Sigmoid colon (tissue), 7 donors: ENCODE results near the gene APOO. TPM values are rescaled to one million over a fixed set of nuclear protein-coding genes. Genes with fewer than 3 reads are reported as not detected.
A peak's percentile ranks its signal among the peaks of the same experiment; 100 is the strongest.

ENCODE experiments used
- DNase-seq: peaks from one replicate; pipeline ENCODE4 v3.0.0-alpha.2; 2019
- H3K27ac ChIP-seq, 4 donors: fragments of 200-600 bp; sonication (generic); one replicate each; pipeline ENCODE4 v1.5.1; 2016 to 2019; ENCODE audit warnings: mild to moderate bottlenecking in 1 of 4
- H3K27me3 ChIP-seq, 3 donors: fragments of 200-600 bp; sonication (generic); one replicate each; pipeline ENCODE4 v1.5.1; 2019; ENCODE audit warnings: mild to moderate bottlenecking in 1 of 3
- H3K36me3 ChIP-seq, 4 donors: fragments of 200-600 bp; sonication (generic); one replicate each; pipeline ENCODE4 v1.5.1; 2016 to 2019
- H3K4me1 ChIP-seq, 4 donors: fragments of 200-600 bp; sonication (generic); one replicate each; pipeline ENCODE4 v1.5.1; 2017 to 2019
- H3K4me3 ChIP-seq, 4 donors: fragments of 200-600 bp; sonication (generic); one replicate each; pipeline ENCODE4 v1.5.1; 2017 to 2019; ENCODE audit warnings: mild to moderate bottlenecking in 2 of 4, moderate library complexity in 1 of 4
- H3K9me3 ChIP-seq, 4 donors: fragments of 200-600 bp in 3 of 4; sonication (generic) in 3 of 4; one replicate each; pipeline versions ENCODE4 v1.5.1 to v1.6.1; 2013 to 2019
- EP300 ChIP-seq, 4 donors: sonication (generic); formaldehyde crosslinking; IDR thresholded peaks; one replicate each; pipeline ENCODE4 v1.6.1; 2017; ENCODE audit warnings: antibody characterized with exemption in 4 of 4
- POLR2A ChIP-seq, 2 donors: fragments of 450-650 bp; IDR thresholded peaks; one replicate each; pipeline ENCODE4 v1.6.1; 2016; ENCODE audit warnings: antibody characterized with exemption in 2 of 2, mild to moderate bottlenecking in 2 of 2, moderate library complexity in 2 of 2
- POLR2AphosphoS5 ChIP-seq, 4 donors: sonication (generic); formaldehyde crosslinking; IDR thresholded peaks; one replicate each; pipeline ENCODE4 v1.6.1; 2017; ENCODE audit warnings: antibody characterized with exemption in 4 of 4
- WGBS, 2 donors: extraction: QIAGEN DNeasy Blood & Tissue Kit; methylation state at CpG; one replicate each; pipeline ENCODE4 v1.1.7; 2013; 5-methylcytosine and 5-hydroxymethylcytosine counted together
- intact Hi-C: fragments of 100-400 bp; cut with DNase I; formaldehyde crosslinking; loops from one replicate; pipeline ENCODE4 v1.15.1; 2023
- polyA plus RNA-seq, 3 donors: library from polyadenylated mRNA; stranded (reverse); fragments of 200-250 nt; gene quantifications; one replicate each; pipeline ENCODE4 v1.2.3, GENCODE V29; 2013
- total RNA-seq, 4 donors: library from RNA; depleted of rRNA; stranded (reverse); fragments of >200 nt; gene quantifications; one replicate each; pipeline ENCODE4 v1.1.0, GENCODE V29; 2016
- TF ChIP-seq, protein P1 (sequence below), 4 experiments: fragments of 450-650 bp in 3 of 4; fragments of 200-600 bp in 1 of 4; IDR thresholded peaks; one replicate each; pipeline ENCODE4 v1.5.1; 2016 to 2019; ENCODE audit warnings: antibody characterized with exemption in 4 of 4, mild to moderate bottlenecking in 3 of 4, moderate library complexity in 2 of 4
- donor health status: healthy with polysubstance abuse.
- donor health status: Bipolar disorder and iron deficiency.
- donor health status: healthy.

APOO gene
- total and polyA plus RNA-seq, 7 donors, result 6.1 to 27.0 (median 10.2) TPM

DNA sequence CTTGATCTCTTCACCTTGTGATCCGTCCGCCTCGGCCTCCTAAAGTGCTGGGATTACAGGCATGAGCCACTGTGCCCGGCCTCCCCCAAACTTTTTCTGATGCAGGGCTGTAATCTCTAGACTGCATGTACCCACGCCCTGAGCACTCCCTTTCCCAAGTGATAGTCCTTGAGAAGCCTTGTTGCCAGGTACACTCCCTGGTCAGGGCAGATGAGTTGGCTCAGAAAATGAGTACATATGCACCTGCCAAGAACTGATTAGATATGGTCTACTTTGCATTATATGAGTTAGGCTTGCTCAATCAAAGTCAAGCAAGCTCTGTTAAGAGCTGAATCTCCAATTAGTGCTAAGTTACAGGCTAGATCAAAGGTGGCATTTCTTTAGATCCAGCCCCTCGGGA, 20.3 kb downstream of the APOO start:
- TF ChIP-seq, protein P1, sequence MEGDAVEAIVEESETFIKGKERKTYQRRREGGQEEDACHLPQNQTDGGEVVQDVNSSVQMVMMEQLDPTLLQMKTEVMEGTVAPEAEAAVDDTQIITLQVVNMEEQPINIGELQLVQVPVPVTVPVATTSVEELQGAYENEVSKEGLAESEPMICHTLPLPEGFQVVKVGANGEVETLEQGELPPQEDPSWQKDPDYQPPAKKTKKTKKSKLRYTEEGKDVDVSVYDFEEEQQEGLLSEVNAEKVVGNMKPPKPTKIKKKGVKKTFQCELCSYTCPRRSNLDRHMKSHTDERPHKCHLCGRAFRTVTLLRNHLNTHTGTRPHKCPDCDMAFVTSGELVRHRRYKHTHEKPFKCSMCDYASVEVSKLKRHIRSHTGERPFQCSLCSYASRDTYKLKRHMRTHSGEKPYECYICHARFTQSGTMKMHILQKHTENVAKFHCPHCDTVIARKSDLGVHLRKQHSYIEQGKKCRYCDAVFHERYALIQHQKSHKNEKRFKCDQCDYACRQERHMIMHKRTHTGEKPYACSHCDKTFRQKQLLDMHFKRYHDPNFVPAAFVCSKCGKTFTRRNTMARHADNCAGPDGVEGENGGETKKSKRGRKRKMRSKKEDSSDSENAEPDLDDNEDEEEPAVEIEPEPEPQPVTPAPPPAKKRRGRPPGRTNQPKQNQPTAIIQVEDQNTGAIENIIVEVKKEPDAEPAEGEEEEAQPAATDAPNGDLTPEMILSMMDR (IDR thresholded peaks at IDR 0.05), result no peak
- TF ChIP-seq POLR2A (IDR thresholded peaks at IDR 0.05) (no peak), POLR2AphosphoS5 (IDR thresholded peaks at IDR 0.05) (no peak), EP300 (IDR thresholded peaks at IDR 0.05) (no peak)
- no peaks in the 10 kb centered on the region for H3K36me3 ChIP-seq
- WGBS, 2 donors, result 31 to 76% methylated on average over 6 of the region's 6 CpGs
- H3K4me1 ChIP-seq, result peaks cover 0 to 7% (median 0%) of the 10 kb centered on the region in 4 donors
- no peaks in the 10 kb centered on the region for H3K27me3 ChIP-seq
- H3K27ac ChIP-seq, result no peak overlapping the region
- no peaks in the 10 kb centered on the region for H3K9me3 ChIP-seq
- DNase-seq, result no peak
- H3K4me3 ChIP-seq, result no peak overlapping the region
- intact Hi-C loops, result no loop called here

DNA sequence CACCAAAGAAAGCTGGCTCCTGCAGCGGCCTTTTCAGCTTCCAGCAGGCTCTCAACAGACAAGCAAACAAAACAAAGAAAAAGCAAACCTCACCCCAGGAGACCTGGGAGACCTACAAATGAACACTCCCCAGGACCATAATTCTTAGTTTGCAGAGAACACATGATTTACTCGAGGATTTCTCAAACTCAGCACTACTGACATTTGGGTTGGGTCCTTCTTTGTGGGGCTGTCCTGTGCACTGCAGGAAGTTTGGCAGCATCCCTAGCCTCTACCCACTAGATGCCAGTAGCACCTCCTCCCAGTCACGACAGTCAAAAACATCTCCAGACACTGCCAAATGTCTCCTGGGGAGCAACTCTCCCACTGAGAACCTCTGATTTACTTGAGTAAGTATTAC, 21.9 kb downstream of the APOO start:
- intact Hi-C loops, result no loop called here
- no peak overlapping the region for H3K27ac ChIP-seq

DNA sequence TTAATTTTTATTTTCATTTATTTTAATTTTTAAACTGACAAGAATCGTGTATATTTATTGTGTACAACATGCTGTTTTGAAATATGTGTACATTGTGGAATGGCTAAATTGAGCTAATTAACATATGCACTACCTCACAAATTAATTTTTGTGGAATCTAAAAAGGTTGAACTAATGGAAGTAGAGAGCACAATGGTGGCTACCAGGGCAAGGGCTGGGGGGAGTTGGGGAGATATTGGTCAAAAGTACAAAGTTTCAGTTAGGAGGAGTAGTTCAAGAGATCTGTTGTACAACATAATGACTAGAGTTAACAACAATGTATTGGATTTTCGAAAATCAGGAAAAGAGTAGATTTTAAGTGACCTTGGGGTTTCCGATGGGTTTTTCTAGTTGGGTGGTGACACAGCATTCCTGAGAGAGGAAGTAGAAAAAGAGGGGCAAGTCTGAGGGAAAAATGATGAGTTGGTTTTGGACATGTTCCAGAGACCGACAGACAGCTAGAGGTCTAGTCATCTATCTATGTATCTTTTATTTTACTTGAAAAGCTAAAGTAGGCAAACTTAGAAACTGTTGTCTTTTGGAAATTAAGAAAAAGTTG, 23.2 kb downstream of the APOO start:
- DNase-seq, result no peak
- intact Hi-C loops, result no loop called here
- no peak for TF ChIP-seq EP300 (IDR thresholded peaks at IDR 0.05)
- TF ChIP-seq, protein P1 (IDR thresholded peaks at IDR 0.05), result no peak
- no peak for TF ChIP-seq POLR2AphosphoS5 (IDR thresholded peaks at IDR 0.05)
- TF ChIP-seq POLR2A (IDR thresholded peaks at IDR 0.05), result no peak
- no peak overlapping the region for H3K4me3 ChIP-seq
- H3K4me1 ChIP-seq, result peaks cover 0 to 12% (median 0%) of the 10 kb centered on the region in 4 donors
- H3K27ac ChIP-seq, result peak overlapping the region in 1 of 4 donors; percentile 12
- no peaks in the 10 kb centered on the region for H3K9me3 ChIP-seq
- WGBS, 2 donors, result 68 to 81% methylated on average over 4 of the region's 4 CpGs
- H3K36me3 ChIP-seq, result no peaks in the 10 kb centered on the region
- H3K27me3 ChIP-seq, result no peaks in the 10 kb centered on the region

More for the DNA sequence above, 21.9 kb downstream of the APOO start:
- no peak for DNase-seq
- TF ChIP-seq POLR2A (IDR thresholded peaks at IDR 0.05), result no peak
- TF ChIP-seq, protein P1 (IDR thresholded peaks at IDR 0.05), result no peak
- no peak for TF ChIP-seq EP300 (IDR thresholded peaks at IDR 0.05)
- no peak for TF ChIP-seq POLR2AphosphoS5 (IDR thresholded peaks at IDR 0.05)
- H3K4me1 ChIP-seq, result peaks cover 0 to 7% (median 0%) of the 10 kb centered on the region in 4 donors
- H3K4me3 ChIP-seq, result no peak overlapping the region
- 33 to 63% methylated on average over 3 of the region's 3 CpGs for WGBS, 2 donors
- no peaks in the 10 kb centered on the region for H3K36me3 ChIP-seq
- H3K9me3 ChIP-seq, result no peaks in the 10 kb centered on the region
- H3K27me3 ChIP-seq, result no peaks in the 10 kb centered on the region

DNA sequence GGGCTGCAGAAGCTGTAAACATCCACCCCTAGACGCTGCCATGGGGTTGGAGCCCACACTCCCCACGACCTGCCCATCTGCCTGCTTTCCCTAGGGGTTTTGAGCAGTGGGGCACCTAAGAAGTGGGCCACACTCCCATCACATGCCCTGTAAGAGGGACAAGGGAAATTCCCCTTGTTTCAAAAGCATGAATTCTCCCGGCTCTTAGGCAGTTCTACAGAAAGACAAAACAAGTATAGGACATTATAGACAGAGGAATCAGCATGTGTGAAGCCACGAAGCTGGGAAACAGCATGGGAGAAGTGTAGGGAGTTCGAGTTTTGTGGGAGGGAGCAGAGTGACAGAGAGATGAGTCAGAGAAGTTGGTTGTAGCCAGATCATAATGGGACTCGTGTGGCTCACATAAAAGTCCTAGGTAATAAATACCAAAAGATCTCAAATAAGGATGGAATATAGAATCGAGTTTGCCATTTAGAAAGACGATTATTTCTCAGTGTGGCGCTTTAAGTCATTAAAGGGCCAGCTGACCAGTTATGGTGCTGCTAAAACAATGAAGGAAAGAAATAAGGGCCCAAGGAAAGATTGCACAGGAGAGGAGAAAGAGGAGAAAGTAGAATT, 23.9 kb downstream of the APOO start:
- Histone ChIP-seq H3K27me3 (no peaks in the 10 kb centered on the region), H3K9me3 (no peaks in the 10 kb centered on the region), H3K36me3 (no peaks in the 10 kb centered on the region), H3K4me3 (no peak overlapping the region), H3K4me1 (peaks cover 0 to 13% (median 0%) of the 10 kb centered on the region in 4 donors), H3K27ac (peak overlapping the region in 2 of 4 donors; percentile 9 to 12)
- no peak for DNase-seq
- intact Hi-C loops, result no loop called here
- TF ChIP-seq EP300 (IDR thresholded peaks at IDR 0.05) (no peak), POLR2A (IDR thresholded peaks at IDR 0.05) (no peak), POLR2AphosphoS5 (IDR thresholded peaks at IDR 0.05) (no peak)
- TF ChIP-seq, protein P1 (IDR thresholded peaks at IDR 0.05), result no peak
- WGBS, 2 donors, result 14 to 51% methylated on average over 9 of the region's 9 CpGs
